WI38 (cell line): ENCODE measurements around the gene SNTA1.

ENCODE experiments used
- H3K4me3 ChIP-seq: 2 replicates; pipeline ENCODE4 v1.5.1; 2011; ENCODE audit warnings: low read depth, mild to moderate bottlenecking, control low read depth, low read length
- CTCF ChIP-seq: IDR thresholded peaks from 2 replicates; pipeline ENCODE4 v1.5.1; 2012; ENCODE audit warnings: low read depth, mild to moderate bottlenecking, control low read depth, low read length

SNTA1 gene

GRCh38 chr20:33359399-33360261, 83.9 kb downstream of the SNTA1 start:
- H3K4me3 ChIP-seq: no peak overlapping the region
- no peak for TF ChIP-seq CTCF
